GM18520 (cell line): Measurements from ENCODE around the gene ALPK3.

Source experiments
- ATAC-seq: cut with Tn5 transposase; IDR thresholded peaks from one replicate; pipeline ENCODE4 v1.9.1; 2021; ENCODE audit not compliant: unreplicated experiment

Gene ALPK3

GRCh38 chr15:84889313-84889990 lies 72.3 kb downstream of the ALPK3 start:
- ATAC-seq = no peak

DNA sequence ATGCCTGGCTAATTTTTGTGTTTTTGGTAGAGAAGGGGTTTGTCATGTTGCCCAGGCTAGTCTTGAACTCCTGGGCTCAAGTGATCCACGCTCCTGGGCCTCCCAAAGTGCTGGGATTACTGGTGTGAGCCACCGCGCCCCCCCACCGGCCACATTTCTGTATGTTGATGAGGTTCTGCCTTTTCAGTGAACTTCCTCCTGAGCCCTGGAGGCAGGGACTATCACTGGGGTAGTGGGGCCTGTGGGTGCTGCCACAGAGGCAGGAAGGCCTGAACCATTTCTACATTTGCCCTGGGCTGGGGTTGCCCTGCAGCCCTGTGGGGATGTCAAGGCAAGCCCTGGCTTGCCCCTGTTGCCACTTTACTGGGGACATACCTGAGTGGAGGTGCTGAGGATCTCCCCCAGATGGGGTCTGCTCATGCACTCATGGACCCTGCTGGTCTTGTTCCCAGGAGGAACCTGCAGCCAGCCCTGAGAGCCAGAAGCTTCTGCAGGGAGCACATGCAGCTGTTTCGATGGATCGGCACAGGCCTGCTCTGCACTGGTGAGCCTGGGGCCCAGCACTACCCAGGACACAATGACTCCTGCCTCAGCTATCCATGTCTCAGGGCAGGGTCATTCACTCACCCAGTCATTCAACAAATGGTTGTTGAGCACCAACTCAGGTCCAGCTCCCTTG lies 73.0 kb downstream of the ALPK3 start:
- no peak for ATAC-seq

DNA sequence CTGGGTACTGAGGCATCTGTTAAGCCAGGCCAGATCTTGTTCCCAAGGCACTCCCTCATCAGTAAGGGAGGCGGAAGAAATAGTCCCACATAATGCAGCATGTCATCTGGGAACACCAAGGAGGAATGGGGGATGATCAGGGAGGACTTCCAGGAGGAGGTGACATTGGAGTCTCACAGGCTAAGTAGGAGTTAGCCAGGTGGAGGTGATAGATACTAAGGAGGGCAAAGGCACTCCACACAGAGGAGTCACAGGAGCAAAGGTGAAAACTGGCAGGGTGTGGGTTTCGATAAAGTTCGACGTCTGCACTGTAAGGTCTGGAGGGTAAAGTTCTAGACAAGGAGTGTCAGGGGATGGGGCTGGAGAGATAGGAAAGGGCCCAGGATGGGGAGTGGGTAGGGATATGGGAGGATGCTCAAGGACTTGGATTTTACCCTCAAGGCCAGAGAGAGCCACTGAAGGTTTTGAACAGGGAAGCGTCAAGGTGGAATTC lies 73.6 kb downstream of the ALPK3 start:
- ATAC-seq = no peak

DNA sequence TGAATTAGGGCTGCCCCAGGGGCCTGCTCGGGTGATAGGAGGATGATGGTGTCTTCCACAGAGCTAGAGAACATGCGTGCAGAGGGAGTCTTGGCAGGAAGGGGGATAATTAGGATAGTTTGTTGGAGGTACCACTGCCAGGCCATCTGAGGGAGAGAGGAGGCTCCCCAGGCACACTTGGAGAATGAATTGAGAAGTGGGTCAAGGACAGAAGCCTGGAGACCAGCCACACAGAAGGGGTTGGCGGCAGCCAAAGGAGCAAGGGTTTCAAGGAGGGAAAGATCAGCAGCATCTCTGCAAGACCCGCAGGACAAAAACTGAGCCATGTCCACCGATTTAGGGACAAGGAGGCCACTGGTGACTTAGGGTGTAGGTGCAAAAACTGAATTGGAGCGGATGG lies 74.2 kb downstream of the ALPK3 start:
- ATAC-seq = no peak

GRCh38 chr15:84892786-84893307 lies 75.7 kb downstream of the ALPK3 start:
- ATAC-seq = no peak

DNA sequence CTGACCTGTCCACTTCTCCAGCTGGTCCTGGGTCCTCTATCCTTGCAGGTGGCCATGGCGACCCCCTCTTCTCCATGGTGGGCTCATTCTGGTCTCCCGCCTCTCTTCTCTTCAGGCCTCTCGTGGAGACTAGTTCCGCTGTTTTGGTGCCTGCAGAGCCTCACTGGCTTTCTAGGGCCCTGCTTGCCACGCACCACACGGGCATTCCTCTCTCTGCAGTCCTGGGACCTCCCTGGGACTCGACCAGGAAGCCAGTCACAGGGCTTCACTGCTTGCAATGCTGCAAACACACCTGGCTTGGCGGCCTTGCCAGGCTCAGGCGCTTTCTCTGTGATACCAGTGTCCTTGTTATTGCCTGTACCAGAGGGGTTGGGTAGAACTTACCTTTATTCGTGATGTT lies 76.5 kb downstream of the ALPK3 start:
- ATAC-seq = no peak

GRCh38 chr15:84894736-84895425 lies 77.7 kb downstream of the ALPK3 start:
- no peak for ATAC-seq

GRCh38 chr15:84898761-84899160 lies 81.6 kb downstream of the ALPK3 start:
- no peak for ATAC-seq

DNA sequence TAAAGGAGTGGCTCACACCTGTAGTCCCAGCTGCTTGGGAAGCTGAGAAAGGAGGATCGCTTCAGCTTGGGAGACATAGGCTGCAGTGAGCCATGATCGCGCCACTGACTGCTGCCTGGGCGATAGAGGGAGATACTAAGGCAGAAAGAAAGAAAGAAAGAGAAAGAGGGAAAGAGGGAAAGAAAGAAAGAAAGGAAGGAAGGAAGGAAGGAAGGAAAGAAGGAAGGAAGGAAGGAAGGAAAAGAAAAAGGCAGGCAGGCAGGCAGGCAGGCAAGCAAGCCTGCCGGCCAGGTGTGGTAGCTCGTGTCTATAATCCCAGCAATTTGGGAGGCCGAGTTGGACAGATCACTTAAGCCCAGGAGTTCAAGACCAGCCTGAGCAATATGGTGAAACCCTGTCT lies 82.6 kb downstream of the ALPK3 start:
- ATAC-seq = no peak

- no peak for ATAC-seq
These were observed 84.4 kb downstream of the ALPK3 start for GRCh38 chr15:84901540-84901939.

DNA sequence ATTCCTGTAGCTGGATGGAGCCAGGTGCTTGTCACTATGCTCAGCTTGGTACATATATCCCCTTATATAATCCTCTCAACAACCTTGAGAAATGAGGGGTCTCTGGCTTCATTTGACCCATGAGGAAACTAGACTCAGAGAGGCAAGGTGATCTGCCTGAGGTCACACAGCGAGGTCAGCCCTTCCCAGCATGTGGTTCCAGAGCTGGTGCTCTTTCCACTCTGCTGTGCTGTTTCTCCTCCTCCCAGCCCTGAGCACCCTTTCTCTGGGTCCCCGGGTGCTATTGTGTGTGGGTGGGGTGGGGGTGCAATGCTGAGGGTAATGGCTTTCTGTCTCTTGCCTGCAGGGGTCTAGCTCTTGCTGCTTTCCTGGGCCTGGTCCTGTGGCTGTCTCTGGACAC lies 86.6 kb downstream of the ALPK3 start:
- no peak for ATAC-seq

DNA sequence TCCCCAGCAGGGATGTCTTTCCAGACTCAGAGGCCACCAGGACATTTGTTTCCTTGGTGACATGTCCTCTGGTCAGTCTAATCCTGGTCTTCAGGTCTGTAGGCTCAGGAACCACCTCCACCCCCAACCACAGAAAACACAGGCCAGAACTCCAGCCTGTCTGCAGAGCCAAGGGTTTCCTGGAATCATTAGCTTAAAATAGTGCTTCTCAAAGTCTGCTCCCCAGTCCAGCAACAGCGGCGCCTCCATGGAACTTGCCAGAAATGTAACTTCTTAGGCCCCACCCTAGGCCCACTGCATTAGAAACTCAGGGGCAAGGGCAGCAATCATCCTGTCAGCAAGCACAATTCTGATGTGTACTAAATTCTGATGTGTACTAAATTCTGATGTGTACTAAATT lies 87.3 kb downstream of the ALPK3 start:
- no peak for ATAC-seq

DNA sequence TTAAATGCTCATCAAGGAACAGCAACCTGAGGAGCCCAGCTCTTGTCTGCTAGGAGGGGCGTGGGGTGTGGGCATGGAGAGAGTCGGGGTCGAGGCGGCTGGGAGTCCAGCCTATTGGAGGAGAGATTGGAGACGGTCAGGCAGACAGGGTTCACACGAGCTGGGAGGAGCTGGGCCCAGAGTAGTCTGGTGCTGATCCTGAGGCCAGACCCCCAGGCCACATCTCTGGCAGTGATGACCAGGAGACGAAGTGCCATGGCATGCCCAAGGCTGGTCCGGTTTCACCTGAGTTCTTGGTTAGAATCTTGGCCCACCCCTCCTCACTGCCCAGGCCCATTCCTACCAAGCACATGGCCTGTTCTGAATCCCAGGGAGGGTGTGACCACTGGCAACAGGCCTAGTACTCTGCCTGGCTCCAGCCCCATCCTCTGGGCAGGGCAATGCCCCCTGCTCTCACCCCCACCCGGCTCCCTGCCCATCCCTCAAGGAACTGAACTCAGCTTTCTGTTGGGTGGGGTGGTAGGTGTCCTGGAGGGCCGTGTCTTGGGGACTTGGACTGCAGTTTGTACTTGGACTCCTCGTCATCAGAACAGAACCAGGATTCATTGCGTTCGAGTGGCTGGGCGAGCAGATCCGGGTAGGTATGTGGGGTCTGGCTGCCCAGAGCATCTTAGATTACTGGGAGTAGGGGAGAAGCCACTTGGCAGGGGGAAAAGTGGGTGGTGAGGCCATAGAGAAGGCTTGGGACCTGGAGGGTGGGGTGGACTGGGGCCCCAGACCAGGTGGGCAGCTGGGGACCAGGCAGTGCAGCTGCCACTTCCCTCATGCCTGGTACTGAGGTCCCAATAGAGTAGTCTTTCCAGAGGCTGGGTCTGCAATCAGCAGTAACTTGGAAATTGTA lies 88.1 kb downstream of the ALPK3 start:
- ATAC-seq = no peak

GRCh38 chr15:84907731-84908130 lies 90.6 kb downstream of the ALPK3 start:
- ATAC-seq = no peak

GRCh38 chr15:84908564-84908963 lies 91.4 kb downstream of the ALPK3 start:
- ATAC-seq = no peak

GRCh38 chr15:84909029-84909428 lies 91.9 kb downstream of the ALPK3 start:
- ATAC-seq = no peak

- ATAC-seq = no peak
These were observed 92.6 kb downstream of the ALPK3 start for GRCh38 chr15:84909782-84910181.

GRCh38 chr15:84910928-84911623 lies 93.9 kb downstream of the ALPK3 start:
- ATAC-seq = no peak

- no peak for ATAC-seq
These were observed 94.9 kb downstream of the ALPK3 start for GRCh38 chr15:84911879-84912660.

DNA sequence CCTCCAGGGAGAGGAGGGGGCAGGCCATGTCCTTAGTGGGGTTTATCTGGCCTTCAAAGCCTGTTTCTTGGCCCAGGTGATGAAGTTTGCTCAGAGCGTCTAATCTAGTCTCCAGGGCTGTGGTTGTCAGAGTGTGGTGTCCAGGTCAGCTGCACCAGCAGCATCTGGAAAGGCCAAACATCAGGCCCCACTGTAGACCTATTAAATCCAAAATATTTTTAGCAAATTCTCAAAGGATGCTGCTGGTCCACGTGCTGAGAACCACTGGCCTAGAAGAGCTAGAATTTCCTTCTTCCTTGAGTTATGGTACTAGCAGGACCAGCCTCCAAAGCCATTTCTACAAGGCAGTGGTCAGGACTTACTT lies 96.2 kb downstream of the ALPK3 start:
- ATAC-seq = no peak
